Left ventricle myocardium superior (tissue), 1 donor: ENCODE results near the gene MRPS24. TPM values are rescaled to one million over a fixed set of nuclear protein-coding genes. Genes with fewer than 3 reads are reported as not detected.
"Not testable (repeated sequence)": the region's sequence is repeated elsewhere in the genome, so short reads cannot be mapped to it uniquely, and the experiment has no call there.

Experiments
- ATAC-seq: fragments of 200-7000 bp; cut with Tn5 transposase; one replicate; pipeline ENCODE4 v1.9.1; 2020; ENCODE audit warnings: mild to moderate bottlenecking, moderate library complexity
- DNase-seq: peaks from one replicate; pipeline ENCODE4 v3.0.0-alpha.2; 2020
- intact Hi-C: fragments of 100-400 bp; cut with micrococcal nuclease; formaldehyde crosslinking; loops from one replicate; pipeline ENCODE4 v1.11.0; 2022
- total RNA-seq: library from RNA; stranded (reverse); fragmentation: NEBNext Ultra II Directional; extraction: Animal tissue kit (Norgen Biotek cat#: 25700); gene quantifications from one replicate; pipeline ENCODE4 v1.2.1, GENCODE V29; 2021
- donor health status: DM: no; HTN: yes; CAD: no; lungs with severe emphysema.

The MRPS24 gene
- total RNA-seq, 1 donor from 2014 or later = 200 TPM

DNA sequence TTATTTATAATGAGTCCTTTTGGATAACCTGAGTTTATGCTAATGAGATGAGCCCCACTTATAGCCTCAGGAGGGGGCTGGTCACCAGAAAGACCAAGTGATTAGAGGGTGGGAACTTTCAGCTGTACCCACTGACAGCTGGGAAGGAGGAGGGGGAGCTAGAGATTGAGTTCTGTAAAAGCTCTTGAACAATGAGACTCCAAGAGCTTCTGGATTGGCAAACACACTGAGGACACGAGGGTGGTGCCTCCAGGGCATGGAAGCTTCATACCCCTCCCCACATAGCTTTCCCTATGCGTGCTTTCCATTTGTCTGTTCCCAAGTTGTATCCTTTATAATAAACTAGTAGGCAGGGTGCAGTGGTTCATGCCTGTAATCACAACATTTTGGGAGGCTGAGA is 20.3 kb downstream of the MRPS24 start:
- intact Hi-C loops = no loop called here
- ATAC-seq (no peak), DNase-seq (no peak)

- no peak for ATAC-seq
- intact Hi-C loops = no loop called here
- no peak for DNase-seq
These were observed 21.8 kb downstream of the MRPS24 start for GRCh38 chr7:43847496-43847895.

DNA sequence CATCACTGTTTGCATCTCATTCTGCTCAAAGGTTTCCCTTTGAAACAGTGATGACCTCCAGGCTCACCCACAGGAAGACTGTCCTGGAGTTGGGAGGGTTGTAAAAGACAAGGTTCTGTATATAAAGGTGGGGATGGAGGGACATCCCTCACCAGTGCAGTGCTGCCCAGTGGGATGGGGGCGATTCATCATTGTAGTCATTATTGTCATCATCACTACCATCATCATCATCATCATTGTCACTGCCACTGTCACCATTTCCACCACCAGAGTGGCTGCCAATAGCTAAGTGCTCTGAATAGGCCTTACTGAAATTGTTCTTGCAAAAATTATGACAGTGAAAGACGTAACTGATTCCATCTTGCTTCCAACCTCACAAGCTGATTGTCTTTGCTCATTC is 24.7 kb downstream of the MRPS24 start:
- no peak for ATAC-seq
- no peak for DNase-seq
- intact Hi-C loops = no loop called here

- DNase-seq (no peak), ATAC-seq (no peak)
- intact Hi-C loops = no loop called here
These were observed 25.1 kb downstream of the MRPS24 start for GRCh38 chr7:43844257-43844656.

DNA sequence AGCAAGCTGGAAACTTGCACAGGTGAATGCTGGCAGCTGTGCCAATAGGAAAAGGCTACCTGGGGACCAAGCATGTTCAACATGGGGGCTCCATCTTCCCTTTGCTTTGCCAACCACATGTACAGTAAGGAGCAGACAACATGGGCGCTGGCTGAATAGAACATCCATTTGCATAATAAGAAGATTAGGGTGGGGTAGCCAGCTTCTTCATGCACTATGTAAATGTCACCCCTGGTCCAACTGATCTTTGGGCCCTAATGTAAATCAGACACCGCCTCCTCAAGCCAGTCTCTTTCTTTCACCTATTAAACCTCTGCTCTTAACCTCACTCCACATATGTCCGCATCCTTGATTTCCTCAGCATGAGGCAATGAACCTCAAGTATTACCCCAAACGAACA is 26.0 kb downstream of the MRPS24 start:
- ATAC-seq (no peak), DNase-seq (no peak)
- intact Hi-C loops = no loop called here

DNA sequence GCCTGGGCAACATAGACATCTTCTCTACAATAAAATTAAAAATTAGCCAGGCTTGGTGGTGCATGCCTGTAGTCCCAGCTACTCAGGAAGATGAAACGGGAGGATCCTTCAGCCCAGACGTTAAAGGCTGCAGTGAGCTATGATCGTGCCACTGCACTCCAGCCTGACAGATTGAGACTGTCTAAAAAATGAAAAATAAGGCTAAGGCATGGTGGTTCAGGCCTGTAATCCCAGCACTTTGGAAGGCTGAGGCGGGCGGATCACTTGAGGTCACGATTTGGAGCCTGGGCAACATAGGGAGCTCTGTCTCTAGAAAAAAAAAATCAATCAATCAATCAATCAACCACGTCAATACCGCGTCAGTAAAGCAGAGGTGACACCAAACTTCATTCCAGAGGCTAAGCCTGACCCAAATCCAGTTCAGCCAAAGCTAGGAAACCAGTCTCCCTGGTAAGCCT is 31.1 kb downstream of the MRPS24 start:
- intact Hi-C loops = no loop called here
- ATAC-seq = no peak

DNA sequence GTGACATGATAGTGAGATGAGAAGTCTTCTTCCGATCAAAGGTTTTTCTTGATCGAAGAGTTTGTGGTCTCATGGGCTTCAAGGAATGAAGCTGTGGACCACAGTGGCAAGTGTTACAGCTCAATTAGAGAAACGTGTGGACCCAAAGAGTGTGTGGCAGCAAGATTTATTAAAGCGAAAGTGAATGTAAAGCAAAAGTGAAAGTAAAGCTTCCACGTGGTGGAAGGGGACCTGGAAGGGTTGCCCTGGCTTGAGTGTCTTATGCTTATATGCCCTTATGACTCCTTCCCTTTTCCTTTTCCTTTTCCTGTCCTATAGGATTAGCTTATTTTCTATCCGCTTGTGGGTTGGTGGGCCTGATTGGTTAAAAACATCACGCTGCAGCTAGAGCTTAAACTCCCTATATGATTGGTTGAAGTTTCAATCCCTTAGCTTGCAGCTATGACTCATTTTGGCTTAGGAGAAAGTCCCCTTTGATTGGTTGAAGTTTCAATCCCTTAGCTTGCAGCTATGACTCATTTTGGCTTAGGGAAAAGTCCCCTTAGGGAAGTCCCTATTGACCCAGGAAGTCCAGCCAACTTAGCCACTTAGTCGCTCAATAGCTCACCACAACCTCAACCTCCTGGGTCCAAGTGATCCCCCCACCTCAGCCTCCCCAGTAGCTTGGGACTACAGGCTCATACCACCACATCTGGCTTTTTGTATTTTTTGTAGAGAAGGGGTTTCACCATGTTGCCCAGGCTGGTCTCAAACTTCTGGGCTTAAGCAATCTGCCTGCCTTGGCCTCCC is 34.7 kb downstream of the MRPS24 start:
- intact Hi-C loops = no loop called here
- ATAC-seq = no peak
- DNase-seq = no peak

More for the DNA sequence above, 31.1 kb downstream of the MRPS24 start:
- no peak for DNase-seq

GRCh38 chr7:43830917-43831316 is 38.4 kb downstream of the MRPS24 start:
- ATAC-seq, DNase-seq, intact Hi-C loops: not testable (repeated sequence)

DNA sequence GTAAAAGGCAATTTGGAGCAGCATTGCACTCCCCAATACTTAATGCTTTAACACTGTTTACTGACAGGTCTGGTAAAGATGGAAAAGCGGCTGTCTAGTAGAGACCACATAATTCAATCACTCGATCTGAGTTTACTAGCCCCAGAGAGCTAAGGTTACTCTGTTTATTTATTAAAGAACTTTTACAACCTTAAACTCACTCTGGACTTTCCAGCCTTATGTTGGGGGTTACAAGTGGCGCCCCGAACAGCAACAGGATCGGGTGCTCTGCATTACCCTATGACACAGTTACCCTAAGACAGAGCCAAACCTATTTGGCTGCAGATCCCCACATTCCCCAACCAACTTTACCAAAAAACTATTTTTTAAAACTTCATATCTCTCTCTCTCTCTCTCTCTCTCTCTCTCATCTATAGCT is 43.9 kb downstream of the MRPS24 start:
- intact Hi-C loops = no loop called here
- no peak for DNase-seq
- ATAC-seq = no peak

- ATAC-seq (no peak), DNase-seq (no peak)
- intact Hi-C loops = no loop called here
These were observed 44.4 kb downstream of the MRPS24 start for GRCh38 chr7:43824963-43825362.

- ATAC-seq, DNase-seq, intact Hi-C loops: not testable (repeated sequence)
These were observed 44.8 kb downstream of the MRPS24 start for GRCh38 chr7:43824513-43824912.

- DNase-seq (no peak), ATAC-seq (no peak)
- intact Hi-C loops = no loop called here
These were observed 45.4 kb downstream of the MRPS24 start for GRCh38 chr7:43823941-43824340.

- DNase-seq, ATAC-seq, intact Hi-C loops: not testable (repeated sequence)
These were observed 45.9 kb downstream of the MRPS24 start for GRCh38 chr7:43823425-43823824.

Other genes starting within 250 kb of the MRPS24 start
- gene COA1, start 140.0 kb downstream of the MRPS24 start, total RNA-seq = 72.5 TPM
- 47.4 TPM for gene BLVRA, start 110.8 kb downstream of the MRPS24 start, total RNA-seq
- gene URGCP, start 37.1 kb upstream of the MRPS24 start, total RNA-seq = 40.3 TPM
- 42.0 TPM for gene UBE2D4, start 56.9 kb upstream of the MRPS24 start, total RNA-seq
- gene SPDYE1, start 128.4 kb upstream of the MRPS24 start, total RNA-seq = not detected
- 31.2 TPM for gene DBNL, start 175.2 kb upstream of the MRPS24 start, total RNA-seq
- gene PGAM2, start 196.1 kb upstream of the MRPS24 start, total RNA-seq = 967 TPM
- 17.6 TPM for gene POLM, start 213.0 kb upstream of the MRPS24 start, total RNA-seq
- gene AEBP1, start 234.8 kb upstream of the MRPS24 start, total RNA-seq = 18.4 TPM